CD14-positive monocyte (primary cell): ENCODE data around the gene TRAPPC12. TPM values are rescaled to one million over a fixed set of nuclear protein-coding genes. Genes with fewer than 3 reads are reported as not detected.

Experiments used
- DNase-seq, 3 donors: peaks; one replicate each; pipeline ENCODE4 v3.0.0-alpha.2; 2011 to 2022
- H2AFZ ChIP-seq: 2 replicates; pipeline ENCODE4 v1.6.0; 2012; ENCODE audit warnings: mild to moderate bottlenecking, low read depth, low read length, inconsistent platforms; ENCODE audit not compliant: insufficient read depth, poor library complexity, severe bottlenecking
- H3K27ac ChIP-seq, 2 donors: 1 replicate in 1 of 2; 2 replicates in 1 of 2; pipeline ENCODE4 v1.5.1; 2012 to 2013; ENCODE audit warnings: low read length in 2 of 2, control low read depth in 1 of 2, inconsistent platforms in 1 of 2, low read depth in 1 of 2, mild to moderate bottlenecking in 1 of 2
- H3K27me3 ChIP-seq, 2 donors: one replicate each; pipeline versions ENCODE4 v1.6.0 to v1.6.1; 2011 to 2013; ENCODE audit warnings: low read length in 2 of 2; ENCODE audit not compliant: control insufficient read depth in 2 of 2, insufficient read depth in 2 of 2
- H3K36me3 ChIP-seq, 2 donors: replicated peaks in 1 of 2; 1 replicate in 1 of 2; 2 replicates in 1 of 2; pipeline versions ENCODE4 v1.5.1 to v1.6.1; 2012 to 2013; ENCODE audit warnings: low read length in 2 of 2, control low read depth in 1 of 2, inconsistent platforms in 1 of 2, mild to moderate bottlenecking in 1 of 2; ENCODE audit not compliant: insufficient read depth in 2 of 2, control insufficient read depth in 1 of 2
- H3K4me1 ChIP-seq, 2 donors: 1 replicate in 1 of 2; 2 replicates in 1 of 2; pipeline versions ENCODE4 v1.5.1 to v1.6.1; 2012 to 2013; ENCODE audit warnings: low read length in 2 of 2, control low read depth in 1 of 2, inconsistent platforms in 1 of 2, mild to moderate bottlenecking in 1 of 2, moderate library complexity in 1 of 2; ENCODE audit not compliant: insufficient read depth in 2 of 2, control insufficient read depth in 1 of 2
- H3K4me2 ChIP-seq: replicated peaks from 2 replicates; pipeline ENCODE3; 2012; ENCODE audit warnings: low read length, moderate library complexity, mild to moderate bottlenecking; ENCODE audit not compliant: poor library complexity, severe bottlenecking; ENCODE audit errors: extremely low read depth
- H3K4me3 ChIP-seq, 3 experiments: fragments of 200-600 bp in 1 of 3; sonication (generic) in 1 of 3; replicated peaks in 1 of 3; 1 replicate in 2 of 3; 2 replicates in 1 of 3; pipeline ENCODE4 v1.5.1; 2011 to 2013; ENCODE audit warnings: low read length in 3 of 3, mild to moderate bottlenecking in 3 of 3, control low read depth in 2 of 3, low read depth in 2 of 3, inconsistent platforms in 1 of 3, moderate library complexity in 1 of 3
- H3K79me2 ChIP-seq: 2 replicates; pipeline ENCODE4 v1.6.0; 2012; ENCODE audit warnings: mild to moderate bottlenecking, control low read depth, inconsistent platforms, low read length, moderate library complexity; ENCODE audit not compliant: insufficient read depth
- H3K9ac ChIP-seq: 2 replicates; pipeline ENCODE4 v1.6.0; 2017; ENCODE audit warnings: low read length, mild to moderate bottlenecking; ENCODE audit not compliant: insufficient read depth, poor library complexity, severe bottlenecking
- H3K9me3 ChIP-seq, 2 donors: replicated peaks in 1 of 2; 1 replicate in 1 of 2; 2 replicates in 1 of 2; pipeline versions ENCODE4 v1.5.1 to v1.6.1; 2012 to 2013; ENCODE audit warnings: low read length in 2 of 2, control low read depth in 1 of 2; ENCODE audit not compliant: control insufficient read depth in 1 of 2, insufficient read depth in 1 of 2
- H4K20me1 ChIP-seq: 2 replicates; pipeline ENCODE4 v1.6.0; 2012; ENCODE audit warnings: mild to moderate bottlenecking, low read length, control low read depth, moderate library complexity; ENCODE audit not compliant: insufficient read depth
- H3K27ac Mint-ChIP-seq, 7 donors: one replicate each; pipeline ENCODE4 v1.8.0; 2020; ENCODE audit warnings: mild to moderate bottlenecking in 7 of 7, mixed read lengths in 7 of 7, moderate library complexity in 6 of 7, inconsistent platforms in 2 of 7
- H3K27me3 Mint-ChIP-seq, 3 donors: one replicate each; pipeline ENCODE4 v1.8.0; 2021 to 2022; ENCODE audit warnings: low read depth in 3 of 3, mild to moderate bottlenecking in 3 of 3, mixed read lengths in 3 of 3, moderate library complexity in 3 of 3, inconsistent platforms in 1 of 3
- H3K36me3 Mint-ChIP-seq, 2 donors: one replicate each; pipeline ENCODE4 v1.8.0; 2020; ENCODE audit warnings: mixed read lengths in 2 of 2, inconsistent platforms in 1 of 2, mild to moderate bottlenecking in 1 of 2
- H3K4me1 Mint-ChIP-seq: one replicate; pipeline ENCODE4 v1.8.0; 2020; ENCODE audit warnings: mild to moderate bottlenecking, mixed read lengths
- H3K4me3 Mint-ChIP-seq, 2 donors: one replicate each; pipeline ENCODE4 v1.8.0; 2020; ENCODE audit warnings: mild to moderate bottlenecking in 2 of 2, mixed read lengths in 2 of 2, moderate library complexity in 1 of 2
- H3K9me3 Mint-ChIP-seq, 7 donors: one replicate each; pipeline ENCODE4 v1.8.0; 2020 to 2022; ENCODE audit warnings: mixed read lengths in 7 of 7, mild to moderate bottlenecking in 6 of 7, moderate library complexity in 6 of 7, inconsistent platforms in 2 of 7
- CTCF ChIP-seq: fragments of 200-600 bp; IDR thresholded peaks from one replicate; pipeline ENCODE4 v1.8.0; 2022; ENCODE audit warnings: antibody characterized with exemption, mild to moderate bottlenecking
- WGBS: methylation state at CpG from one replicate; pipeline ENCODE4 v1.1.5; 2013; ENCODE audit warnings: missing lambda C conversion rate; ENCODE audit not compliant: insufficient coverage; 5-methylcytosine and 5-hydroxymethylcytosine counted together
- intact Hi-C, 2 donors: fragments of 100-400 bp; cut with micrococcal nuclease; formaldehyde crosslinking; loops; one replicate each; pipeline versions ENCODE4 v1.15.0 to v1.15.1; 2023
- polyA plus RNA-seq, 3 donors: library from polyadenylated mRNA; depleted of rRNA in 1 of 3; unstranded in 2 of 3; stranded (reverse) in 1 of 3; fragments of 300-500 nt in 2 of 3; fragments of >200 nt in 1 of 3; fragmentation: Illumina TruSeq in 2 of 3; gene quantifications; 1 replicate in 2 of 3; 2 replicates in 1 of 3; pipeline ENCODE4 v1.2.3, GENCODE V29; 2012 to 2021

Gene TRAPPC12
- polyA plus RNA-seq, 3 donors = 26.6 to 72.1 (median 44.7) TPM

GRCh38 chr2:3423492-3424170 is 44.1 kb downstream of the TRAPPC12 start:
- no peaks in the 10 kb centered on the region for H3K4me1 ChIP-seq
- no peak overlapping the region for H2AFZ ChIP-seq
- H4K20me1 ChIP-seq = peaks cover 18% of the 10 kb centered on the region
- Mint-ChIP-seq H3K36me3 (peaks cover 90 to 94% of the 10 kb centered on the region in 2 donors), H3K4me1 (no peaks in the 10 kb centered on the region), H3K9me3 (peaks cover 0 to 3% (median 0%) of the 10 kb centered on the region in 7 donors), H3K27ac (peak overlapping the region in 4 of 7 donors; percentile 1 to 46 (median 36)), H3K4me3 (no peak overlapping the region), H3K27me3 (no peaks in the 10 kb centered on the region)
- H3K27me3 ChIP-seq = no peaks in the 10 kb centered on the region
- no peak overlapping the region for H3K27ac ChIP-seq
- peaks cover 68 to 96% of the 10 kb centered on the region in 2 donors for H3K36me3 ChIP-seq
- WGBS = 68% methylated on average over 15 of the region's 19 CpGs
- H3K4me3 ChIP-seq = no peak overlapping the region
- TF ChIP-seq CTCF = peak; percentile 99
- H3K4me2 ChIP-seq = no peak overlapping the region
- intact Hi-C loops = loop anchor here in 1 of 2 donors (2.0 kb wide), 1 partner anchor 227 kb away; no protein-coding TSS in a partner anchor
- DNase-seq = peak; percentile 23 to 44 (median 27)
- no peaks in the 10 kb centered on the region for H3K9me3 ChIP-seq
- no peaks in the 10 kb centered on the region for H3K79me2 ChIP-seq
- H3K9ac ChIP-seq = no peak overlapping the region

GRCh38 chr2:3424171-3424795 is 44.8 kb downstream of the TRAPPC12 start:
- Mint-ChIP-seq H3K36me3 (peaks cover 90 to 94% of the 10 kb centered on the region in 2 donors), H3K9me3 (peaks cover 0 to 3% (median 0%) of the 10 kb centered on the region in 7 donors), H3K4me3 (no peak overlapping the region), H3K27ac (peak overlapping the region in 2 of 7 donors; percentile 29 to 46), H3K4me1 (no peaks in the 10 kb centered on the region), H3K27me3 (no peaks in the 10 kb centered on the region)
- no peak overlapping the region for H3K27ac ChIP-seq
- no peak overlapping the region for H3K4me2 ChIP-seq
- no peak overlapping the region for H3K9ac ChIP-seq
- peaks cover 18% of the 10 kb centered on the region for H4K20me1 ChIP-seq
- H3K4me3 ChIP-seq = no peak overlapping the region
- H3K4me1 ChIP-seq = no peaks in the 10 kb centered on the region
- peaks cover 70 to 96% of the 10 kb centered on the region in 2 donors for H3K36me3 ChIP-seq
- H3K9me3 ChIP-seq = no peaks in the 10 kb centered on the region
- no peaks in the 10 kb centered on the region for H3K27me3 ChIP-seq
- no CpG with 5 or more reads among the region's 9 CpGs for WGBS
- intact Hi-C loops = loop anchor here in 1 of 2 donors (2.0 kb wide), 1 partner anchor 227 kb away; no protein-coding TSS in a partner anchor
- H2AFZ ChIP-seq = no peak overlapping the region
- no peak for DNase-seq
- peak; percentile 82 for TF ChIP-seq CTCF
- H3K79me2 ChIP-seq = no peaks in the 10 kb centered on the region
